Gastroesophageal sphincter (tissue), 3 donors: ENCODE measurements around the gene CTXND2.

Experiments
- EP300 ChIP-seq: sonication (generic); formaldehyde crosslinking; IDR thresholded peaks from one replicate; pipeline ENCODE4 v1.6.1; 2017; ENCODE audit warnings: antibody characterized with exemption, mild to moderate bottlenecking
- TF ChIP-seq, protein P1 (sequence below), 4 experiments: fragments of 200-600 bp in 2 of 4; fragments of 450-650 bp in 2 of 4; sonication (generic) in 1 of 4; IDR thresholded peaks; one replicate each; pipeline ENCODE4 v1.5.1; 2017 to 2019; ENCODE audit warnings: antibody characterized with exemption in 4 of 4, mild to moderate bottlenecking in 2 of 4, moderate library complexity in 2 of 4

DNA sequence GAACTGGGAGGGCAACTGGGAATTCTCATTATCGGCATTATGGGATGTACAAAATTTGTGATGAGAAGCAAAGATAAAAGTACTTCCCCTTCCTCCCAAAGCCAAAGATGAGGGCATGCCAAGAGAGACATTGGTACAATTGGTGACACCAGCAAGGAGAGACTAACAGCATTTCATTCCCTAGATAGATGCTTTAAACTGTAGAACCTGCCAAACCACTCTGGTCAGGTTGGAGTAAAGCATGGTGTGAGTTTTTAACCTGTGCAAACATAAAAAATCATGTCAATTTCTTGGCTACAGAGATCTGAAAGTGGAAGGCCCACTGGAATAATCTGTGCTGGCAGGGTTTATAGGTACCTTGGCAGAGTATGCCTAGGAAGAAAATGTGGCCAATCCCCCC, 19.4 kb downstream of the CTXND2 start:
- TF ChIP-seq, protein P1, sequence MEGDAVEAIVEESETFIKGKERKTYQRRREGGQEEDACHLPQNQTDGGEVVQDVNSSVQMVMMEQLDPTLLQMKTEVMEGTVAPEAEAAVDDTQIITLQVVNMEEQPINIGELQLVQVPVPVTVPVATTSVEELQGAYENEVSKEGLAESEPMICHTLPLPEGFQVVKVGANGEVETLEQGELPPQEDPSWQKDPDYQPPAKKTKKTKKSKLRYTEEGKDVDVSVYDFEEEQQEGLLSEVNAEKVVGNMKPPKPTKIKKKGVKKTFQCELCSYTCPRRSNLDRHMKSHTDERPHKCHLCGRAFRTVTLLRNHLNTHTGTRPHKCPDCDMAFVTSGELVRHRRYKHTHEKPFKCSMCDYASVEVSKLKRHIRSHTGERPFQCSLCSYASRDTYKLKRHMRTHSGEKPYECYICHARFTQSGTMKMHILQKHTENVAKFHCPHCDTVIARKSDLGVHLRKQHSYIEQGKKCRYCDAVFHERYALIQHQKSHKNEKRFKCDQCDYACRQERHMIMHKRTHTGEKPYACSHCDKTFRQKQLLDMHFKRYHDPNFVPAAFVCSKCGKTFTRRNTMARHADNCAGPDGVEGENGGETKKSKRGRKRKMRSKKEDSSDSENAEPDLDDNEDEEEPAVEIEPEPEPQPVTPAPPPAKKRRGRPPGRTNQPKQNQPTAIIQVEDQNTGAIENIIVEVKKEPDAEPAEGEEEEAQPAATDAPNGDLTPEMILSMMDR (IDR thresholded peaks at IDR 0.05), result no peak
- no peak for TF ChIP-seq EP300
